Medulla oblongata (tissue), 1 donor: Measurements from ENCODE around the gene RASSF6.
A peak's percentile ranks its signal among the peaks of the same experiment; 100 is the strongest.
"Not testable (repeated sequence)": the region's sequence is repeated elsewhere in the genome, so short reads cannot be mapped to it uniquely, and the experiment has no call there.

Experiments
- DNase-seq: peaks from one replicate; pipeline ENCODE4 v3.0.0-alpha.2; 2015; ENCODE audit errors: extremely low spot score

Gene RASSF6

GRCh38 chr4:73576381-73576780, 43.9 kb downstream of the RASSF6 start:
- DNase-seq = no peak

GRCh38 chr4:73575660-73576059, 44.6 kb downstream of the RASSF6 start:
- no peak for DNase-seq

GRCh38 chr4:73573794-73574528, 46.3 kb downstream of the RASSF6 start:
- peak; percentile 80 for DNase-seq

- DNase-seq = not testable (repeated sequence)
Observed at GRCh38 chr4:73550865-73551264, 69.4 kb downstream of the RASSF6 start.

GRCh38 chr4:73544620-73545019, 75.6 kb downstream of the RASSF6 start:
- DNase-seq = no peak

- no peak for DNase-seq
Observed at GRCh38 chr4:73541251-73541650, 79.0 kb downstream of the RASSF6 start.

- DNase-seq = no peak
Observed at GRCh38 chr4:73540826-73541225, 79.4 kb downstream of the RASSF6 start.

GRCh38 chr4:73539386-73539785, 80.8 kb downstream of the RASSF6 start:
- DNase-seq = no peak

- no peak for DNase-seq
Observed at GRCh38 chr4:73538162-73538561, 82.1 kb downstream of the RASSF6 start.

GRCh38 chr4:73533515-73534422, 86.5 kb downstream of the RASSF6 start:
- no peak for DNase-seq

- no peak for DNase-seq
Observed at GRCh38 chr4:73528171-73528570, 92.1 kb downstream of the RASSF6 start.

GRCh38 chr4:73527196-73527595, 93.0 kb downstream of the RASSF6 start:
- no peak for DNase-seq

- DNase-seq = no peak
Observed at GRCh38 chr4:73525611-73526010, 94.6 kb downstream of the RASSF6 start.

- DNase-seq = no peak
Observed at GRCh38 chr4:73523126-73523525, 97.1 kb downstream of the RASSF6 start.
